ENCODE data around the gene PRDM9.
"Not testable (repeated sequence)": the region's sequence is repeated elsewhere in the genome, so short reads cannot be mapped to it uniquely, and the experiment has no call there.

DNA sequence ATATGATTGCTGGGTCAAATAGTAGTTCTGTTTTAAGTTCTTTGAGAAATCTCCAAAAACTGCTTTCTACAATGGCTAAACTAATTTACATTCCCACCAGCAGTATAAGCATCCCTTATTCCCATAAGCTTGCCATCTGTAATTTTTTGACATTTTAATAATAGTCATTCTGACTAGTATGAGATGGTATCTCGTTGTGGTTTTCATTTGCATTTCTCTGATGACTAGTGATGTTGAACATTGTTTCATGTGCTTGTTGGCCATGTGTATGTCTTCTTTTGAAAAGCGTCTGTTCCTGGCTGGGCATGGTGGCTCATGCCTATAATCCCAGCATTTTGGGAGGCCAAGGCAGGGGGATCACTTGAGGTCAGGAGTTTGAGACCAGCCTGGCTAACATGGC is 21.2 kb upstream of the PRDM9 start:
- TF ChIP-seq, protein P1, sequence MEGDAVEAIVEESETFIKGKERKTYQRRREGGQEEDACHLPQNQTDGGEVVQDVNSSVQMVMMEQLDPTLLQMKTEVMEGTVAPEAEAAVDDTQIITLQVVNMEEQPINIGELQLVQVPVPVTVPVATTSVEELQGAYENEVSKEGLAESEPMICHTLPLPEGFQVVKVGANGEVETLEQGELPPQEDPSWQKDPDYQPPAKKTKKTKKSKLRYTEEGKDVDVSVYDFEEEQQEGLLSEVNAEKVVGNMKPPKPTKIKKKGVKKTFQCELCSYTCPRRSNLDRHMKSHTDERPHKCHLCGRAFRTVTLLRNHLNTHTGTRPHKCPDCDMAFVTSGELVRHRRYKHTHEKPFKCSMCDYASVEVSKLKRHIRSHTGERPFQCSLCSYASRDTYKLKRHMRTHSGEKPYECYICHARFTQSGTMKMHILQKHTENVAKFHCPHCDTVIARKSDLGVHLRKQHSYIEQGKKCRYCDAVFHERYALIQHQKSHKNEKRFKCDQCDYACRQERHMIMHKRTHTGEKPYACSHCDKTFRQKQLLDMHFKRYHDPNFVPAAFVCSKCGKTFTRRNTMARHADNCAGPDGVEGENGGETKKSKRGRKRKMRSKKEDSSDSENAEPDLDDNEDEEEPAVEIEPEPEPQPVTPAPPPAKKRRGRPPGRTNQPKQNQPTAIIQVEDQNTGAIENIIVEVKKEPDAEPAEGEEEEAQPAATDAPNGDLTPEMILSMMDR (IDR thresholded peaks at IDR 0.05; ENCODE audit: insufficient read depth, low read length), result not testable (repeated sequence)
- not testable (repeated sequence) for TF ChIP-seq POLR2AphosphoS5 (IDR thresholded peaks at IDR 0.05; ENCODE audit: low read depth); SPI1 (IDR thresholded peaks at IDR 0.05; ENCODE audit: borderline replicate concordance, low read depth)
- TF ChIP-seq, protein P2, sequence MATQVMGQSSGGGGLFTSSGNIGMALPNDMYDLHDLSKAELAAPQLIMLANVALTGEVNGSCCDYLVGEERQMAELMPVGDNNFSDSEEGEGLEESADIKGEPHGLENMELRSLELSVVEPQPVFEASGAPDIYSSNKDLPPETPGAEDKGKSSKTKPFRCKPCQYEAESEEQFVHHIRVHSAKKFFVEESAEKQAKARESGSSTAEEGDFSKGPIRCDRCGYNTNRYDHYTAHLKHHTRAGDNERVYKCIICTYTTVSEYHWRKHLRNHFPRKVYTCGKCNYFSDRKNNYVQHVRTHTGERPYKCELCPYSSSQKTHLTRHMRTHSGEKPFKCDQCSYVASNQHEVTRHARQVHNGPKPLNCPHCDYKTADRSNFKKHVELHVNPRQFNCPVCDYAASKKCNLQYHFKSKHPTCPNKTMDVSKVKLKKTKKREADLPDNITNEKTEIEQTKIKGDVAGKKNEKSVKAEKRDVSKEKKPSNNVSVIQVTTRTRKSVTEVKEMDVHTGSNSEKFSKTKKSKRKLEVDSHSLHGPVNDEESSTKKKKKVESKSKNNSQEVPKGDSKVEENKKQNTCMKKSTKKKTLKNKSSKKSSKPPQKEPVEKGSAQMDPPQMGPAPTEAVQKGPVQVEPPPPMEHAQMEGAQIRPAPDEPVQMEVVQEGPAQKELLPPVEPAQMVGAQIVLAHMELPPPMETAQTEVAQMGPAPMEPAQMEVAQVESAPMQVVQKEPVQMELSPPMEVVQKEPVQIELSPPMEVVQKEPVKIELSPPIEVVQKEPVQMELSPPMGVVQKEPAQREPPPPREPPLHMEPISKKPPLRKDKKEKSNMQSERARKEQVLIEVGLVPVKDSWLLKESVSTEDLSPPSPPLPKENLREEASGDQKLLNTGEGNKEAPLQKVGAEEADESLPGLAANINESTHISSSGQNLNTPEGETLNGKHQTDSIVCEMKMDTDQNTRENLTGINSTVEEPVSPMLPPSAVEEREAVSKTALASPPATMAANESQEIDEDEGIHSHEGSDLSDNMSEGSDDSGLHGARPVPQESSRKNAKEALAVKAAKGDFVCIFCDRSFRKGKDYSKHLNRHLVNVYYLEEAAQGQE (IDR thresholded peaks at IDR 0.05; ENCODE audit: insufficient replicate concordance, low read depth), result not testable (repeated sequence)

Data from HL-60 (cell line).